Gastroesophageal sphincter (tissue), 4 donors: ENCODE measurements around the gene ZNF410. TPM values are rescaled to one million over a fixed set of nuclear protein-coding genes. Genes with fewer than 3 reads are reported as not detected.
A peak's percentile ranks its signal among the peaks of the same experiment; 100 is the strongest.

ENCODE experiments used
- ATAC-seq: fragments of 150-250 bp; one replicate; pipeline ENCODE4 v1.9.1; 2016; ENCODE audit warnings: mild to moderate bottlenecking, moderate library complexity
- H3K27ac ChIP-seq, 4 donors: fragments of 200-600 bp; sonication (generic) in 3 of 4; 1 replicate in 3 of 4; 2 replicates in 1 of 4; pipeline ENCODE4 v1.5.1; 2016 to 2019
- H3K27me3 ChIP-seq: fragments of 200-600 bp; sonication (generic); one replicate; pipeline ENCODE4 v1.5.1; 2019
- H3K36me3 ChIP-seq, 2 donors: fragments of 200-600 bp; sonication (generic); one replicate each; pipeline ENCODE4 v1.5.1; 2019; ENCODE audit warnings: control low read depth in 1 of 2
- H3K4me1 ChIP-seq, 3 donors: fragments of 200-600 bp; sonication (generic); 1 replicate in 2 of 3; 2 replicates in 1 of 3; pipeline ENCODE4 v1.5.1; 2016 to 2019; ENCODE audit warnings: control low read depth in 2 of 3
- H3K4me3 ChIP-seq, 2 donors: fragments of 200-600 bp; sonication (generic); one replicate each; pipeline ENCODE4 v1.5.1; 2019; ENCODE audit warnings: mild to moderate bottlenecking in 1 of 2, moderate library complexity in 1 of 2
- H3K9me3 ChIP-seq, 3 donors: fragments of 200-600 bp; sonication (generic); one replicate each; pipeline ENCODE4 v1.5.1; 2017 to 2019; ENCODE audit warnings: control low read depth in 2 of 3
- CTCF ChIP-seq, 4 experiments: fragments of 200-600 bp in 2 of 4; fragments of 450-650 bp in 2 of 4; sonication (generic) in 1 of 4; IDR thresholded peaks; one replicate each; pipeline ENCODE4 v1.5.1; 2017 to 2019; ENCODE audit warnings: antibody characterized with exemption in 4 of 4, mild to moderate bottlenecking in 2 of 4, moderate library complexity in 2 of 4
- EP300 ChIP-seq: sonication (generic); formaldehyde crosslinking; IDR thresholded peaks from one replicate; pipeline ENCODE4 v1.6.1; 2017; ENCODE audit warnings: antibody characterized with exemption, mild to moderate bottlenecking
- POLR2A ChIP-seq, 2 donors: fragments of 450-650 bp; IDR thresholded peaks; one replicate each; pipeline ENCODE4 v1.6.1; 2017; ENCODE audit warnings: antibody characterized with exemption in 2 of 2, mild to moderate bottlenecking in 2 of 2, moderate library complexity in 1 of 2
- POLR2AphosphoS5 ChIP-seq: sonication (generic); formaldehyde crosslinking; IDR thresholded peaks from one replicate; pipeline ENCODE4 v1.6.1; 2017; ENCODE audit warnings: antibody characterized with exemption
- WGBS, 2 donors: methylation state at CpG; one replicate each; pipeline ENCODE4 v1.1.5; 2018; ENCODE audit warnings: low coverage in 1 of 2; 5-methylcytosine and 5-hydroxymethylcytosine counted together
- total RNA-seq, 4 donors: library from RNA; depleted of rRNA; stranded (reverse); fragments of >200 nt; gene quantifications; one replicate each; pipeline ENCODE4 v1.1.0, GENCODE V29; 2016

Gene ZNF410
- total RNA-seq, 4 donors from 2014 or later: 41.7 to 62.3 (median 52.5) TPM

GRCh38 chr14:73873660-73874059, 13.0 kb upstream of the ZNF410 start:
- Histone ChIP-seq H3K4me1 (no peaks in the 10 kb centered on the region), H3K27ac (no peak overlapping the region), H3K4me3 (no peak overlapping the region), H3K36me3 (peaks cover 0 to 28% of the 10 kb centered on the region in 2 donors), H3K9me3 (no peaks in the 10 kb centered on the region), H3K27me3 (no peaks in the 10 kb centered on the region)
- TF ChIP-seq CTCF (IDR thresholded peaks at IDR 0.05): no peak
- TF ChIP-seq POLR2AphosphoS5: no peak
- no peak for TF ChIP-seq POLR2A (IDR thresholded peaks at IDR 0.05)
- TF ChIP-seq EP300: no peak
- no peak for ATAC-seq
- 79 to 87% methylated on average over 3 of the region's 3 CpGs for WGBS, 2 donors

- no peak for ATAC-seq
- no peak overlapping the region for H3K27ac ChIP-seq
- no peaks in the 10 kb centered on the region for H3K9me3 ChIP-seq
- TF ChIP-seq POLR2A (IDR thresholded peaks at IDR 0.05): no peak
- TF ChIP-seq CTCF (IDR thresholded peaks at IDR 0.05): no peak
- no peak for TF ChIP-seq POLR2AphosphoS5
- no peak for TF ChIP-seq EP300
- H3K27me3 ChIP-seq: no peaks in the 10 kb centered on the region
- no peaks in the 10 kb centered on the region for H3K4me1 ChIP-seq
- no peak overlapping the region for H3K4me3 ChIP-seq
- WGBS, 2 donors: 68 to 90% methylated on average over 3 of the region's 3 CpGs
- H3K36me3 ChIP-seq: peaks cover 0 to 32% of the 10 kb centered on the region in 2 donors
Measured at GRCh38 chr14:73877790-73878189, 8.9 kb upstream of the ZNF410 start.

- 63 to 84% methylated on average over 5 to 6 of the region's 6 CpGs for WGBS, 2 donors
- TF ChIP-seq CTCF (IDR thresholded peaks at IDR 0.05) (no peak), POLR2AphosphoS5 (no peak), POLR2A (IDR thresholded peaks at IDR 0.05) (no peak), EP300 (no peak)
- Histone ChIP-seq H3K4me1 (no peaks in the 10 kb centered on the region), H3K9me3 (no peaks in the 10 kb centered on the region), H3K27ac (no peak overlapping the region), H3K4me3 (no peak overlapping the region), H3K36me3 (peaks cover 0 to 27% of the 10 kb centered on the region in 2 donors), H3K27me3 (no peaks in the 10 kb centered on the region)
- no peak for ATAC-seq
Measured at GRCh38 chr14:73878436-73878835, 8.2 kb upstream of the ZNF410 start.

DNA sequence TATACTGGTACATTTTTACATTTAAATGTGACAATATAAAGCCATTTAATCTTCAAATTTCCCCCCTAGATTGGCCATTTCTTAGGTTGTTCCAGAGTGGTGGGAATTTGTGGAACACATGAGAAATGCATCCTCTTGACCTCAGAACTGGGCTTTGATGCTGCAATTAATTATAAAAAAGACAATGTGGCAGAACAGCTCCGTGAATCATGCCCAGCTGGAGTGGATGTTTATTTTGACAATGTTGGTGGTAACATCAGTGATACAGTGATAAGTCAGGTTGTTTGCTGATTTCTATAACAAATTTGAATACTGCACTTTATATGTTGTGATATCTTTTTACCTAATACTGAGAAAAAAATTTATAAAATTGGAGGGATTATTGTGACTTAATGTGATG, 7.6 kb upstream of the ZNF410 start:
- 40 to 56% methylated on average over 1 of the region's 1 CpG for WGBS, 2 donors
- Histone ChIP-seq H3K4me1 (no peaks in the 10 kb centered on the region), H3K4me3 (no peak overlapping the region), H3K36me3 (peaks cover 0 to 25% of the 10 kb centered on the region in 2 donors), H3K9me3 (no peaks in the 10 kb centered on the region), H3K27me3 (no peaks in the 10 kb centered on the region), H3K27ac (no peak overlapping the region)
- no peak for ATAC-seq
- TF ChIP-seq POLR2AphosphoS5 (no peak), POLR2A (IDR thresholded peaks at IDR 0.05) (no peak), EP300 (no peak), CTCF (IDR thresholded peaks at IDR 0.05) (no peak)

- Histone ChIP-seq H3K36me3 (peaks cover 0 to 10% of the 10 kb centered on the region in 2 donors), H3K4me3 (no peak overlapping the region), H3K4me1 (peaks cover 0 to 42% (median 7%) of the 10 kb centered on the region in 3 donors), H3K27me3 (no peaks in the 10 kb centered on the region), H3K27ac (peak overlapping the region in 1 of 4 donors; percentile 89), H3K9me3 (no peaks in the 10 kb centered on the region)
- ATAC-seq: no peak
- WGBS, 2 donors: 76 to 84% methylated on average over 6 to 8 of the region's 8 CpGs
- TF ChIP-seq POLR2A (IDR thresholded peaks at IDR 0.05): no peak
- no peak for TF ChIP-seq CTCF (IDR thresholded peaks at IDR 0.05)
- no peak for TF ChIP-seq POLR2AphosphoS5
- no peak for TF ChIP-seq EP300
Measured at GRCh38 chr14:73884438-73885190, 2.0 kb upstream of the ZNF410 start.
